SK-N-MC (cell line): ENCODE measurements around the gene GLO1.

Experiments used
- EZH2 ChIP-seq: fragments of 200-600 bp; sonication (generic); IDR thresholded peaks from one replicate; pipeline ENCODE4 v1.6.1; 2017; ENCODE audit warnings: antibody characterized with exemption
- FOXP2 ChIP-seq: optimal IDR thresholded peaks from 2 replicates; pipeline ENCODE3; 2011; ENCODE audit warnings: mild to moderate bottlenecking, moderate library complexity; ENCODE audit not compliant: insufficient read depth; ENCODE audit errors: extremely low read length, control extremely low read depth
- POLR2AphosphoS5 ChIP-seq: IDR thresholded peaks from 2 replicates; pipeline ENCODE4 v1.6.1; 2012; ENCODE audit warnings: mild to moderate bottlenecking, low read depth, low read length, borderline replicate concordance

DNA sequence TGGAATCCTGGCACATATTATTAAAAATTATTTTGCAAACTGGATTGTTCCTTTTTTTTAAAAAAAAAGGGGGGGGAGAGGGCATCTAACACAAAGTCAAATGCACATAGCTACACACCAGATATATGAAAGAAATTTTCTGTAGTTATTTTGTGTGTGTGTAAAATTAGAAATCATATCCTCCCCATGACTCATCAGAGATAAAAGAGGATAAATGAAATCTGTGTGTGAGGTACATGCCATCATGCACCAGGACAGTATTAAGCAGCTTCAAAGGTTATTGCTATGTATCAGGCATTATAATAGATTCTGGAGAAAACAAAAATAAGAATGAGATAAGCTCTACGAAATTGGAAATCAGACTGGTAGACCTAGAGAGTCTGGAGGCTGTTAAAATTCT is 68.4 kb downstream of the GLO1 start:
- TF ChIP-seq EZH2 (no peak), POLR2AphosphoS5 (no peak), FOXP2 (no peak)
